ENCODE data around the gene SDCCAG8.

GRCh38 chr1:243251539-243251938 is 4.3 kb upstream of the SDCCAG8 start:
- TF ChIP-seq MAZ (IDR thresholded peaks at IDR 0.05; ENCODE audit: borderline replicate concordance, low read depth, low read length) (no peak), CTCF (IDR thresholded peaks at IDR 0.05) (no peak), POLR2AphosphoS2 (conservative IDR thresholded peaks at IDR 0.05; ENCODE audit: low read length) (no peak), ZC3H11A (IDR thresholded peaks at IDR 0.05) (no peak), RCOR1 (IDR thresholded peaks at IDR 0.05; ENCODE audit: low read depth, low read length) (no peak), RAD21 (conservative IDR thresholded peaks at IDR 0.05 in 1 of 2, IDR thresholded peaks at IDR 0.05 in 1 of 2) (no peak), HMGXB4 (CRISPR knock-in tag; IDR thresholded peaks at IDR 0.05; ENCODE audit: borderline replicate concordance) (no peak), EP300 (IDR thresholded peaks at IDR 0.05) (no peak), ELK1 (IDR thresholded peaks at IDR 0.05; ENCODE audit: low read depth, low read length) (no peak), POLR2A (IDR thresholded peaks at IDR 0.05; ENCODE audit: low read length) (no peak), ESRRA (IDR thresholded peaks at IDR 0.05; ENCODE audit: borderline replicate concordance, low read length) (no peak), KDM1A (IDR thresholded peaks at IDR 0.05; ENCODE audit: low read depth) (no peak), FOSL2 (IDR thresholded peaks at IDR 0.05) (no peak), FOSL2 (CRISPR knock-in tag; IDR thresholded peaks at IDR 0.05) (no peak), MAX (IDR thresholded peaks at IDR 0.05) (no peak)

All from A549 (cell line).